CD4-positive, alpha-beta T cell treated with Interleukin-12 subunit alpha and Interleukin-12 subunit beta, for 1 hour (primary cell): Measurements from ENCODE around the gene FGF6.
"Not testable (repeated sequence)": the region's sequence is repeated elsewhere in the genome, so short reads cannot be mapped to it uniquely, and the experiment has no call there.

Experiments
- DNase-seq: peaks from one replicate; pipeline ENCODE4 v3.0.0-alpha.2; 2020

The FGF6 gene

GRCh38 chr12:4445156-4446101, at the start of gene FGF6:
Gene FGF6 (minus strand): TSS chr12:4445815. CDS start chr12:4445570, 245 bp downstream.
- no peak for DNase-seq

GRCh38 chr12:4490973-4491372, 45.4 kb upstream of the FGF6 start:
- no peak for DNase-seq

- DNase-seq, result no peak
Measured at GRCh38 chr12:4489556-4489955, 43.9 kb upstream of the FGF6 start.

- DNase-seq, result no peak
Measured at GRCh38 chr12:4486980-4487379, 41.4 kb upstream of the FGF6 start.

- no peak for DNase-seq
Measured at GRCh38 chr12:4486049-4486699, 40.6 kb upstream of the FGF6 start.

GRCh38 chr12:4483885-4484823, 38.5 kb upstream of the FGF6 start:
- no peak for DNase-seq

GRCh38 chr12:4482936-4483335, 37.3 kb upstream of the FGF6 start:
- no peak for DNase-seq

GRCh38 chr12:4478933-4479332, 33.3 kb upstream of the FGF6 start:
- no peak for DNase-seq

- DNase-seq, result no peak
Measured at GRCh38 chr12:4477129-4477528, 31.5 kb upstream of the FGF6 start.

- DNase-seq, result peak; percentile 1
Measured at GRCh38 chr12:4472046-4472445, 26.4 kb upstream of the FGF6 start.

- no peak for DNase-seq
Measured at GRCh38 chr12:4471256-4471655, 25.6 kb upstream of the FGF6 start.

- no peak for DNase-seq
Measured at GRCh38 chr12:4468994-4469393, 23.4 kb upstream of the FGF6 start.

GRCh38 chr12:4460761-4461160, 15.1 kb upstream of the FGF6 start:
- DNase-seq, result no peak

GRCh38 chr12:4455849-4456248, 10.2 kb upstream of the FGF6 start:
- DNase-seq, result not testable (repeated sequence)

GRCh38 chr12:4454315-4454860, 8.8 kb upstream of the FGF6 start:
- DNase-seq, result no peak

- DNase-seq, result no peak
Measured at GRCh38 chr12:4451694-4452093, 6.1 kb upstream of the FGF6 start.

- no peak for DNase-seq
Measured at GRCh38 chr12:4450551-4451112, 5.0 kb upstream of the FGF6 start.

GRCh38 chr12:4449851-4450221, 4.2 kb upstream of the FGF6 start:
- no peak for DNase-seq

GRCh38 chr12:4448943-4449850, 3.6 kb upstream of the FGF6 start:
- DNase-seq, result no peak

GRCh38 chr12:4448371-4448940, 2.8 kb upstream of the FGF6 start:
- no peak for DNase-seq

- no peak for DNase-seq
Measured at GRCh38 chr12:4447151-4447550, 1.5 kb upstream of the FGF6 start.
